Neural cell (in vitro differentiated cells): ENCODE results near the gene C20orf144. TPM values are rescaled to one million over a fixed set of nuclear protein-coding genes. Genes with fewer than 3 reads are reported as not detected.

Experiments
- H2AFZ ChIP-seq: fragments of 200-600, 300-800 bp; sonication (generic), shearing (Covaris generic); 2 replicates; pipeline ENCODE4 v1.6.0; 2014; ENCODE audit warnings: low read depth, mild to moderate bottlenecking, antibody characterized with exemption, low read length, moderate library complexity
- H3F3A ChIP-seq: fragments of 200-600 bp; shearing (Covaris generic); 2 replicates; pipeline ENCODE4 v1.6.1; 2016; ENCODE audit warnings: mild to moderate bottlenecking, moderate library complexity, mixed read lengths, antibody characterized with exemption, low read length; ENCODE audit not compliant: insufficient read depth, poor library complexity, severe bottlenecking
- H3K27ac ChIP-seq: fragments of 200-600, 300-800 bp; sonication (generic), shearing (Covaris generic); 2 replicates; pipeline ENCODE4 v1.5.1; 2014; ENCODE audit warnings: mild to moderate bottlenecking, low read length, moderate library complexity
- H3K27me3 ChIP-seq: fragments of 300-800, 200-600 bp; sonication (generic), shearing (Covaris generic); 2 replicates; pipeline ENCODE4 v1.6.0; 2014; ENCODE audit warnings: mild to moderate bottlenecking, low read depth, low read length, moderate library complexity; ENCODE audit not compliant: insufficient read depth
- H3K36me3 ChIP-seq: fragments of 300-800, 200-600 bp; sonication (generic), shearing (Covaris generic); 2 replicates; pipeline ENCODE4 v1.5.1; 2014; ENCODE audit warnings: mild to moderate bottlenecking, antibody characterized with exemption, low read length, moderate library complexity; ENCODE audit not compliant: insufficient read depth
- H3K4me2 ChIP-seq: fragments of 300-800, 200-600 bp; sonication (generic), shearing (Covaris generic); 2 replicates; pipeline ENCODE4 v1.6.0; 2014; ENCODE audit warnings: mild to moderate bottlenecking, low read length
- H3K4me3 ChIP-seq: fragments of 300-800, 200-600 bp; sonication (generic), shearing (Covaris generic); 2 replicates; pipeline ENCODE4 v1.5.1; 2014; ENCODE audit warnings: mild to moderate bottlenecking, low read length, moderate library complexity
- H3K79me2 ChIP-seq: fragments of 200-600 bp; shearing (Covaris generic); replicated peaks from 2 replicates; pipeline ENCODE4 v1.6.0; 2014; ENCODE audit warnings: mild to moderate bottlenecking, low read length, moderate library complexity; ENCODE audit not compliant: insufficient read depth
- H3K9ac ChIP-seq: fragments of 300-800, 200-600 bp; sonication (generic), shearing (Covaris generic); 2 replicates; pipeline ENCODE4 v1.6.1; 2016; ENCODE audit warnings: mild to moderate bottlenecking, low read length, mixed read lengths
- H3K9me2 ChIP-seq: fragments of 200-600 bp; shearing (Covaris generic); 2 replicates; pipeline ENCODE4 v1.6.1; 2016; ENCODE audit warnings: mild to moderate bottlenecking, low read length, mixed read lengths; ENCODE audit not compliant: insufficient read depth
- H3K9me3 ChIP-seq: fragments of 200-600, 300-800 bp; sonication (generic), shearing (Covaris generic); 2 replicates; pipeline ENCODE4 v1.6.1; 2016; ENCODE audit warnings: mild to moderate bottlenecking, mixed run types, low read length, moderate library complexity, mixed read lengths
- H4K20me1 ChIP-seq: fragments of 200-600 bp; shearing (Covaris generic); 2 replicates; pipeline ENCODE4 v1.6.1; 2016; ENCODE audit warnings: mild to moderate bottlenecking, mixed run types; ENCODE audit not compliant: insufficient read depth
- EP300 ChIP-seq: fragments of 450-650 bp; conservative IDR thresholded peaks from 2 replicates; pipeline ENCODE4 v1.6.1; 2014; ENCODE audit warnings: antibody characterized with exemption, mild to moderate bottlenecking, moderate library complexity; ENCODE audit not compliant: poor library complexity, severe bottlenecking
- EZH2 ChIP-seq: fragments of 200-600, 300-800 bp; shearing (Covaris generic), sonication (generic); IDR thresholded peaks from 2 replicates; pipeline ENCODE4 v1.6.1; 2014; ENCODE audit warnings: antibody characterized with exemption, low read length, borderline replicate concordance, mild to moderate bottlenecking; ENCODE audit not compliant: insufficient read depth, poor library complexity, severe bottlenecking
- MXI1 ChIP-seq: fragments of 450-650 bp; conservative IDR thresholded peaks from 2 replicates; pipeline ENCODE4 v1.6.1; 2014; ENCODE audit warnings: antibody characterized with exemption, mild to moderate bottlenecking; ENCODE audit not compliant: poor library complexity, severe bottlenecking
- POLR2AphosphoS5 ChIP-seq: IDR thresholded peaks from 2 replicates; pipeline ENCODE4 v1.6.1; 2012
- RAD21 ChIP-seq: fragments of 450-650 bp; conservative IDR thresholded peaks from 2 replicates; pipeline ENCODE4 v1.6.1; 2014; ENCODE audit warnings: antibody characterized with exemption, mild to moderate bottlenecking, moderate library complexity
- SMC3 ChIP-seq: fragments of 450-650 bp; conservative IDR thresholded peaks from 2 replicates; pipeline ENCODE4 v1.6.1; 2014; ENCODE audit warnings: antibody characterized with exemption, mild to moderate bottlenecking, moderate library complexity; ENCODE audit not compliant: poor library complexity
- TAF1 ChIP-seq: IDR thresholded peaks from 2 replicates; pipeline ENCODE4 v1.6.1; 2012; ENCODE audit warnings: low read depth
- polyA plus RNA-seq: library from polyadenylated mRNA; depleted of rRNA; stranded (reverse); fragments of >200 nt; gene quantifications from 2 replicates; pipeline ENCODE4 v1.2.3, GENCODE V29; 2014
- TF ChIP-seq, protein P1 (sequence below): IDR thresholded peaks from 2 replicates; pipeline ENCODE4 v1.6.1; 2012; ENCODE audit warnings: borderline replicate concordance
- TF ChIP-seq, protein P2 (sequence below): fragments of 450-650 bp; IDR thresholded peaks from 2 replicates; pipeline ENCODE4 v1.5.1; 2014; ENCODE audit warnings: antibody characterized with exemption, mild to moderate bottlenecking, moderate library complexity; ENCODE audit not compliant: poor library complexity, severe bottlenecking

C20orf144 gene
- polyA plus RNA-seq, 1 donor from 2014 or later = not detected

DNA sequence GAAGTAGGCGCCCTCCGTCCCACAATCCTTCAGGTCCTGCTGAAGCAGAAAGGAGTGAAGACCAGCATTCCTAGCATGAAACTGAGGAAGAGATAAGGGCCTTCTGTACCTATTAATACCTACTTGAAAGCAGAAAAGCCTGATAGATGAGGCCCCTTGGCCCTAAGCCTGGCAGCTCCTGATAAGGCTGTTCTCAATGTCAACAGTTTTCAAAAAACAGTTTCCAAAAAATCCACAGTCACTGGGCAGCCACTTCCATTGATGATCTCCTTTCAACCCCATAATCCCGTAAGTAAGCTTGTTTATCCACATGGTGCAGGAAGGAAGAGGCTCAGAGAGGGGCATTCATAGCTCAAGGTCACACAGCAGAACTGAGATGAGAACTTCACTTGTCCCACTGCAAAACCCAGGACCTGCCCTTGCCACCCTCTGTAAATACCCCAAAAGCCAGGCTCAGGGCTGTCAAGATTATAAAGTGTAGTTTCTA, 26.9 kb downstream of the C20orf144 start:
- no peak overlapping the region for H3K9ac ChIP-seq
- H3K27me3 ChIP-seq = no peaks in the 10 kb centered on the region
- H3K9me2 ChIP-seq = no peaks in the 10 kb centered on the region
- H2AFZ ChIP-seq = no peak overlapping the region
- H3K79me2 ChIP-seq = peaks cover under 1% of the 10 kb centered on the region
- no peaks in the 10 kb centered on the region for H4K20me1 ChIP-seq
- TF ChIP-seq EP300 (no peak), RAD21 (no peak)
- H3F3A ChIP-seq = no peaks in the 10 kb centered on the region
- H3K36me3 ChIP-seq = no peaks in the 10 kb centered on the region
- H3K9me3 ChIP-seq = no peaks in the 10 kb centered on the region
- H3K4me3 ChIP-seq = no peak overlapping the region
- H3K4me2 ChIP-seq = no peak overlapping the region
- H3K27ac ChIP-seq = no peak overlapping the region

DNA sequence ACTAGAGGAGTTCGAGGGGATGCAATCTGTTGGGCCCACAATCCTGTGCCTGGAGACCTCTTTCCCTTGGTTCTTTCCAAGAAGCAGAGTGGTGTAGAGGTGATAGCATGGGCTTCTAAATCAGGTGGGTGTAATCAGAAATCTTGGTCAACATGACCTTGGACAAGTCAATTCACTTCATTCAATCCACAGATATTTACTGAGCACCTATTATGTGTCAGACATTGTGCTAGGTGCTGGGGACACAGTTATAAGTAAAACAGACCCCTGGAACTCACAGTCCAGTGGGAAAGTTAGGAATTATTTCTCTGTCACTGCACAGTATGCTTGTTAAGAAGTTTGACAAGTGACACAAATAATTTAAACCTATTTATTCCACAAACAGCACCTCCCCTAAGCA, 27.4 kb downstream of the C20orf144 start:
- Histone ChIP-seq H2AFZ (no peak overlapping the region), H4K20me1 (no peaks in the 10 kb centered on the region), H3K36me3 (no peaks in the 10 kb centered on the region), H3K4me2 (no peak overlapping the region), H3K27ac (no peak overlapping the region), H3K9ac (no peak overlapping the region), H3K9me2 (no peaks in the 10 kb centered on the region), H3K27me3 (no peaks in the 10 kb centered on the region), H3K4me3 (no peak overlapping the region), H3K79me2 (no peaks in the 10 kb centered on the region), H3K9me3 (no peaks in the 10 kb centered on the region), H3F3A (no peaks in the 10 kb centered on the region)
- TF ChIP-seq EZH2 = no peak
- TF ChIP-seq RAD21 = no peak
- TF ChIP-seq TAF1 = no peak
- no peak for TF ChIP-seq EP300
- no peak for TF ChIP-seq POLR2AphosphoS5
- TF ChIP-seq, protein P1, sequence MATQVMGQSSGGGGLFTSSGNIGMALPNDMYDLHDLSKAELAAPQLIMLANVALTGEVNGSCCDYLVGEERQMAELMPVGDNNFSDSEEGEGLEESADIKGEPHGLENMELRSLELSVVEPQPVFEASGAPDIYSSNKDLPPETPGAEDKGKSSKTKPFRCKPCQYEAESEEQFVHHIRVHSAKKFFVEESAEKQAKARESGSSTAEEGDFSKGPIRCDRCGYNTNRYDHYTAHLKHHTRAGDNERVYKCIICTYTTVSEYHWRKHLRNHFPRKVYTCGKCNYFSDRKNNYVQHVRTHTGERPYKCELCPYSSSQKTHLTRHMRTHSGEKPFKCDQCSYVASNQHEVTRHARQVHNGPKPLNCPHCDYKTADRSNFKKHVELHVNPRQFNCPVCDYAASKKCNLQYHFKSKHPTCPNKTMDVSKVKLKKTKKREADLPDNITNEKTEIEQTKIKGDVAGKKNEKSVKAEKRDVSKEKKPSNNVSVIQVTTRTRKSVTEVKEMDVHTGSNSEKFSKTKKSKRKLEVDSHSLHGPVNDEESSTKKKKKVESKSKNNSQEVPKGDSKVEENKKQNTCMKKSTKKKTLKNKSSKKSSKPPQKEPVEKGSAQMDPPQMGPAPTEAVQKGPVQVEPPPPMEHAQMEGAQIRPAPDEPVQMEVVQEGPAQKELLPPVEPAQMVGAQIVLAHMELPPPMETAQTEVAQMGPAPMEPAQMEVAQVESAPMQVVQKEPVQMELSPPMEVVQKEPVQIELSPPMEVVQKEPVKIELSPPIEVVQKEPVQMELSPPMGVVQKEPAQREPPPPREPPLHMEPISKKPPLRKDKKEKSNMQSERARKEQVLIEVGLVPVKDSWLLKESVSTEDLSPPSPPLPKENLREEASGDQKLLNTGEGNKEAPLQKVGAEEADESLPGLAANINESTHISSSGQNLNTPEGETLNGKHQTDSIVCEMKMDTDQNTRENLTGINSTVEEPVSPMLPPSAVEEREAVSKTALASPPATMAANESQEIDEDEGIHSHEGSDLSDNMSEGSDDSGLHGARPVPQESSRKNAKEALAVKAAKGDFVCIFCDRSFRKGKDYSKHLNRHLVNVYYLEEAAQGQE = no peak
- no peak for TF ChIP-seq MXI1
- TF ChIP-seq, protein P2, sequence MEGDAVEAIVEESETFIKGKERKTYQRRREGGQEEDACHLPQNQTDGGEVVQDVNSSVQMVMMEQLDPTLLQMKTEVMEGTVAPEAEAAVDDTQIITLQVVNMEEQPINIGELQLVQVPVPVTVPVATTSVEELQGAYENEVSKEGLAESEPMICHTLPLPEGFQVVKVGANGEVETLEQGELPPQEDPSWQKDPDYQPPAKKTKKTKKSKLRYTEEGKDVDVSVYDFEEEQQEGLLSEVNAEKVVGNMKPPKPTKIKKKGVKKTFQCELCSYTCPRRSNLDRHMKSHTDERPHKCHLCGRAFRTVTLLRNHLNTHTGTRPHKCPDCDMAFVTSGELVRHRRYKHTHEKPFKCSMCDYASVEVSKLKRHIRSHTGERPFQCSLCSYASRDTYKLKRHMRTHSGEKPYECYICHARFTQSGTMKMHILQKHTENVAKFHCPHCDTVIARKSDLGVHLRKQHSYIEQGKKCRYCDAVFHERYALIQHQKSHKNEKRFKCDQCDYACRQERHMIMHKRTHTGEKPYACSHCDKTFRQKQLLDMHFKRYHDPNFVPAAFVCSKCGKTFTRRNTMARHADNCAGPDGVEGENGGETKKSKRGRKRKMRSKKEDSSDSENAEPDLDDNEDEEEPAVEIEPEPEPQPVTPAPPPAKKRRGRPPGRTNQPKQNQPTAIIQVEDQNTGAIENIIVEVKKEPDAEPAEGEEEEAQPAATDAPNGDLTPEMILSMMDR = no peak
- TF ChIP-seq SMC3 = no peak

DNA sequence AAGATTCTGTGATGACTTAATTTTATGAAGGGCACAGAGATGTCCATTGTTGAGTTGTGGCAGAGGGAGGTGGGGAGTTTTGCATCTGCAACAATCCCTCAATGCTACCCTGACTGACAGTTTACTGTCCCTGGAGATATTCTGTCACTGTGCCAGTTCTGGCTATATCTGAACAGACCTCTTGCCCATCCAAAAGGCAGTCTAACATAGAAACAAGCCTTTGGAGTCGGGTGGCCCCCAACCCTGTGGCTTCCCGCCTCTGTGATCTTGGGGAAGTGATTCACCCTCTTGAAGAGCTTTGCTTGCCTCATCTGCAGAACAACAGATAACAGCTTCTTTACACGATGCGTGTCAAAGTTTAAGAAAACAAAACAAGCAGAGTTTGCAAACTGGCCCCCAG, 27.8 kb downstream of the C20orf144 start:
- Histone ChIP-seq H3K9me2 (no peaks in the 10 kb centered on the region), H3K4me2 (no peak overlapping the region), H3K27ac (no peak overlapping the region), H3K9me3 (no peaks in the 10 kb centered on the region), H3K27me3 (no peaks in the 10 kb centered on the region), H4K20me1 (no peaks in the 10 kb centered on the region), H3K79me2 (no peaks in the 10 kb centered on the region), H2AFZ (no peak overlapping the region), H3K36me3 (no peaks in the 10 kb centered on the region), H3K9ac (no peak overlapping the region), H3K4me3 (no peak overlapping the region), H3F3A (no peaks in the 10 kb centered on the region)
- TF ChIP-seq, protein P2 = no peak
